ENCODE data around the gene LRP10.

The LRP10 gene

DNA sequence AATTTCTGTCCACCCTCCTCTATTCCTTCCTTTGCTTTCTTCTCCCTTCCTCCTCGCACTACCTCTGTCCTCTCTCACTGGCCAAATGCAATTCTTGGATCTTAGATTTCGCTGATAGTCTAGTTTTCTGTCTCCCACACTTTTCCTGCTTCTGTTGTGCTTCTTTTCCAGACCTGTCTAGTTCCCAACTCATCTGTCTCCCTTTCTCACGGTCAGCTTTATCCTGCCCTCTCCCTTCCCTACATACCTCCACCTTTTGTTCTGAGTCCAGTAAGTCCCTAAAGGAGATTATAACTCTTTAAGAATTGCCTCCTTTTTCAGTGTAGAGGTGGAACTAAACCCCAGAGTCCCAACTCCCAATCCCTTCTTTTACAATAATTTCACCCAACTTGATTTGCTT is 36.0 kb upstream of the LRP10 start:
- Histone ChIP-seq H3K27ac (ENCODE audit: low read depth, low read length) (peak overlapping the region; percentile 22), H2AFZ (ENCODE audit: insufficient read depth, low read length, poor library complexity) (no peak overlapping the region), H3K79me2 (ENCODE audit: control insufficient read depth, insufficient read depth, low read length, poor library complexity) (peaks cover 32% of the 10 kb centered on the region), H2BK120ac (ENCODE audit: insufficient read depth, low read length, poor library complexity) (no peak overlapping the region), H3K4me1 (ENCODE audit: control insufficient read depth in 1 of 2, insufficient read depth in 2 of 2, low read length in 2 of 2) (peaks cover 17 to 18% of the 10 kb centered on the region in 2 experiments), H3K14ac (ENCODE audit: low read length) (no peak overlapping the region), H3K36me3 (ENCODE audit: control insufficient read depth in 1 of 2, insufficient read depth in 2 of 2, low read length in 2 of 2) (peaks cover 22 to 23% of the 10 kb centered on the region in 2 experiments), H3K4me2 (ENCODE audit: low read length) (no peak overlapping the region), H3K9ac (ENCODE audit: low read length) (no peak overlapping the region), H3K4me3 (ENCODE audit: low read depth, low read length) (no peak overlapping the region), H4K8ac (ENCODE audit: low read depth, low read length) (no peak overlapping the region), H4K12ac (ENCODE audit: low read depth, low read length) (no peak overlapping the region), H3K9me3 (ENCODE audit: insufficient read depth, low read depth, low read length) (peaks cover 2% of the 10 kb centered on the region), H3K23ac (ENCODE audit: low read length) (peak overlapping the region; percentile 66), H4K91ac (ENCODE audit: low read depth, low read length) (peak overlapping the region; percentile 41), H3K27me3 (ENCODE audit: insufficient read depth, low read length) (no peaks in the 10 kb centered on the region), H2BK5ac (ENCODE audit: low read depth, low read length, poor library complexity) (peak overlapping the region; percentile 11), H3K18ac (ENCODE audit: low read length) (no peak overlapping the region), H2AK5ac (ENCODE audit: low read length) (no peak overlapping the region), H2BK12ac (ENCODE audit: low read length) (no peak overlapping the region), H3K79me1 (ENCODE audit: low read length) (peaks cover 35% of the 10 kb centered on the region), H3K4ac (ENCODE audit: low read depth, low read length) (no peak overlapping the region)
- no CpG with 5 or more reads among the region's 3 CpGs for WGBS (ENCODE audit: extremely low coverage, insufficient coverage, insufficient read length)
- no peak for DNase-seq

DNA sequence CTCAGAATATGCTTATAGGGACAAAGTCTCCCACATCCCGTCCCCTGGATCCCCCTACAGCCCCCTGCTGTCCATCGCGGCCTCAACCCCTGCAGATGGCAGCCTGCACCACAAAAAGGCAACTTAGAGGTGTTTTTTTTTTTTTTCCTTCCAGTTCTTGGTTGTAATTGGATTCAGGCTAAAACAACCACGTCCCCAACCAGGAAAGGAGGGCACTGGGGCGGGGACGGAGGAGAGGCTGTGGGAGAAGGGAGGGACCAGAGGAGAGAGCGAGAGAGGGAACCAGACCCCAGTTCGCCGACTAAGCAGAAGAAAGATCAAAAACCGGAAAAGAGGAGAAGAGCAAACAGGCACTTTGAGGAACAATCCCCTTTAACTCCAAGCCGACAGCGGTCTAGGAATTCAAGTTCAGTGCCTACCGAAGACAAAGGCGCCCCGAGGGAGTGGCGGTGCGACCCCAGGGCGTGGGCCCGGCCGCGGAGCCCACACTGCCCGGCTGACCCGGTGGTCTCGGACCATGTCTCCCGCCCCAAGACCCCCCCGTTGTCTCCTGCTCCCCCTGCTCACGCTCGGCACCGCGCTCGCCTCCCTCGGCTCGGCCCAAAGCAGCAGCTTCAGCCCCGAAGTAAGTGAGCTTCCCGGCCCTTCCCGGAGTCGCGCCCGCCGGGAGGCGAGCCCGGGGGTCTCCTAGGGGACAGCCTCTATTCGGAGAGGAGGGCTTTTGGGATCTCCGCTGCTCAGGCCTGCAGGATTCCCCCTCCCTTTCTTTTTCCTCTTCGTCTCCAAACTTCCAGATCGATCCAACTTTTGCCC is 35.0 kb upstream of the LRP10 start, which contains the start of gene MMP14:
Gene MMP14 (plus strand): TSS at position 285 of the 813 bp plus-strand sequence. CDS start 233 bp downstream, at position 518.
- Histone ChIP-seq H3K79me1 (ENCODE audit: low read length) (peaks cover 40% of the 10 kb centered on the region), H2BK12ac (ENCODE audit: low read length) (peak within 1 kb of the TSS; percentile 55)

GRCh38 chr14:22837114-22837749 is 34.3 kb upstream of the LRP10 start:
- Histone ChIP-seq H3K23ac (ENCODE audit: low read length) (no peak overlapping the region), H4K91ac (ENCODE audit: low read depth, low read length) (peak overlapping the region; percentile 93), H2BK12ac (ENCODE audit: low read length) (peak overlapping the region; percentile 55), H3K27me3 (ENCODE audit: insufficient read depth, low read length) (no peaks in the 10 kb centered on the region), H4K12ac (ENCODE audit: low read depth, low read length) (peak overlapping the region; percentile 95), H3K14ac (ENCODE audit: low read length) (peak overlapping the region; percentile 99), H2BK120ac (ENCODE audit: insufficient read depth, low read length, poor library complexity) (peak overlapping the region; percentile 99), H3K79me1 (ENCODE audit: low read length) (peaks cover 40% of the 10 kb centered on the region), H3K9me3 (ENCODE audit: insufficient read depth, low read depth, low read length) (peaks cover 6% of the 10 kb centered on the region), H3K18ac (ENCODE audit: low read length) (peak overlapping the region; percentile 98), H4K8ac (ENCODE audit: low read depth, low read length) (peak overlapping the region; percentile 78), H3K36me3 (ENCODE audit: control insufficient read depth in 1 of 2, insufficient read depth in 2 of 2, low read length in 2 of 2) (peaks cover 37 to 38% of the 10 kb centered on the region in 2 experiments), H2BK5ac (ENCODE audit: low read depth, low read length, poor library complexity) (peak overlapping the region; percentile 96), H3K79me2 (ENCODE audit: control insufficient read depth, insufficient read depth, low read length, poor library complexity) (peaks cover 32% of the 10 kb centered on the region), H3K27ac (ENCODE audit: low read depth, low read length) (peak overlapping the region; percentile 84), H3K4ac (ENCODE audit: low read depth, low read length) (peak overlapping the region; percentile 98), H3K4me2 (ENCODE audit: low read length) (peak overlapping the region; percentile 79), H3K4me3 (ENCODE audit: low read depth, low read length) (peak overlapping the region; percentile 98), H3K9ac (ENCODE audit: low read length) (peak overlapping the region; percentile 99), H2AFZ (ENCODE audit: insufficient read depth, low read length, poor library complexity) (peak overlapping the region; percentile 66), H3K4me1 (ENCODE audit: control insufficient read depth in 1 of 2, insufficient read depth in 2 of 2, low read length in 2 of 2) (peaks cover 14 to 23% of the 10 kb centered on the region in 2 experiments), H2AK5ac (ENCODE audit: low read length) (peak overlapping the region; percentile 94)
- DNase-seq: peak in 1 of 2 donors; percentile 67
- no CpG with 5 or more reads among the region's 57 CpGs for WGBS (ENCODE audit: extremely low coverage, insufficient coverage, insufficient read length)

More for the DNA sequence above, 35.0 kb upstream of the LRP10 start, which contains the start of gene MMP14:
- peak within 1 kb of the TSS; percentile 98 for H3K4me3 ChIP-seq (ENCODE audit: low read depth, low read length)
- peak; percentile 49 to 67 for DNase-seq
- peak within 1 kb of the TSS; percentile 94 for H2AK5ac ChIP-seq (ENCODE audit: low read length)
- H3K9ac ChIP-seq (ENCODE audit: low read length): peak within 1 kb of the TSS; percentile 99
- H2BK5ac ChIP-seq (ENCODE audit: low read depth, low read length, poor library complexity): peak within 1 kb of the TSS; percentile 96
- H3K36me3 ChIP-seq (ENCODE audit: control insufficient read depth in 1 of 2, insufficient read depth in 2 of 2, low read length in 2 of 2): peaks cover 29 to 31% of the 10 kb centered on the region in 2 experiments
- H4K8ac ChIP-seq (ENCODE audit: low read depth, low read length): peak within 1 kb of the TSS; percentile 78
- H3K9me3 ChIP-seq (ENCODE audit: insufficient read depth, low read depth, low read length): peaks cover 4% of the 10 kb centered on the region
- H3K18ac ChIP-seq (ENCODE audit: low read length): peak within 1 kb of the TSS; percentile 98
- H3K79me2 ChIP-seq (ENCODE audit: control insufficient read depth, insufficient read depth, low read length, poor library complexity): peaks cover 32% of the 10 kb centered on the region
- H3K4ac ChIP-seq (ENCODE audit: low read depth, low read length): peak within 1 kb of the TSS; percentile 98
- no peaks in the 10 kb centered on the region for H3K27me3 ChIP-seq (ENCODE audit: insufficient read depth, low read length)
- H4K12ac ChIP-seq (ENCODE audit: low read depth, low read length): peak within 1 kb of the TSS; percentile 95
- peak within 1 kb of the TSS; percentile 99 for H2BK120ac ChIP-seq (ENCODE audit: insufficient read depth, low read length, poor library complexity)
- peak within 1 kb of the TSS; percentile 66 for H3K23ac ChIP-seq (ENCODE audit: low read length)
- H4K91ac ChIP-seq (ENCODE audit: low read depth, low read length): peak within 1 kb of the TSS; percentile 93
- peaks cover 14 to 23% of the 10 kb centered on the region in 2 experiments for H3K4me1 ChIP-seq (ENCODE audit: control insufficient read depth in 1 of 2, insufficient read depth in 2 of 2, low read length in 2 of 2)
- H3K4me2 ChIP-seq (ENCODE audit: low read length): peak within 1 kb of the TSS; percentile 79
- peak within 1 kb of the TSS; percentile 66 for H2AFZ ChIP-seq (ENCODE audit: insufficient read depth, low read length, poor library complexity)
- H3K27ac ChIP-seq (ENCODE audit: low read depth, low read length): peak within 1 kb of the TSS; percentile 84
- H3K14ac ChIP-seq (ENCODE audit: low read length): peak within 1 kb of the TSS; percentile 99
- WGBS (ENCODE audit: extremely low coverage, insufficient coverage, insufficient read length): no CpG with 5 or more reads among the region's 46 CpGs

DNA sequence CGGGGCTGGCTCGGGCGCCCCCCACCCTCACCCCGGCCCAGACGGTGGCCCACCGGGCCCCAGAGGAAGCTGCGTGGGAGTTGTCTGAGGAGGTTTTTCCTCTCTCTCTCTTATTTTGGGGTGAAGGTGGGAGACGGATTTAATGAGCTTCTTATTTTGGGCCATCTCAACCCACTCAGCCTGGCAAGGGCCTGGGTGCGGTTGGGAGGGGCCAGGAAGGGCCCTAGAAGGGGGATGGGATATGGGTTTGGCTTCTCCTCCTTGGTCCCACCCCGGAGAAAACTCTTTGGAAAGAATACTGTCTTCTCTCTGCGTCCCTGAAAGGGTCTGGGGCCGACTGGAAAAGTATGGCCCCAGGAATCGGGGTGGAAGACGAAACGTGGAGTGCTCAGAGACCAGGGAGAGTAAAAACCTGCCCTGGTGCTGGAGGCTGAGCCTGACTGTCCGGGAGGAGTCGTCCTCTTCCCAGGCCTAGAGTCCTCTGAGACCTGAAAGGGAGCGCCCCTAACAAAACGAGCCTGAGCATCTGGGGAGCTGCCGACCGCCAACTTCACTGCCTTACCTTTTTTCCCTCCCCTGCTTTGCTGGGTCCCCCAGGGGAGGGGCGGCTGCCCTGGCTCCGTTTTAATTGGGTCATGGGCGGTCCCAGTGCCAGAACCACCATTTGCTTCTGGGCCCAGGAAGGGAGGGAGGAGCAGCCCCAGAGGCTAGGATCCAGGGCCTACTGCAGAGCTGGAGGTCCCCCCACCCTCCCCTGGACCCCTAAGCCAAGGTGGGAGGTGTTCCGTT is 33.6 kb upstream of the LRP10 start:
- Histone ChIP-seq H2BK120ac (ENCODE audit: insufficient read depth, low read length, poor library complexity) (peak overlapping the region; percentile 99), H4K91ac (ENCODE audit: low read depth, low read length) (peak overlapping the region; percentile 93), H2AK5ac (ENCODE audit: low read length) (peak overlapping the region; percentile 94), H3K23ac (ENCODE audit: low read length) (no peak overlapping the region), H4K12ac (ENCODE audit: low read depth, low read length) (peak overlapping the region; percentile 95), H3K4ac (ENCODE audit: low read depth, low read length) (peak overlapping the region; percentile 98), H4K8ac (ENCODE audit: low read depth, low read length) (peak overlapping the region; percentile 78), H3K4me2 (ENCODE audit: low read length) (peak overlapping the region; percentile 79), H3K4me3 (ENCODE audit: low read depth, low read length) (peak overlapping the region; percentile 98), H3K9me3 (ENCODE audit: insufficient read depth, low read depth, low read length) (peaks cover 6% of the 10 kb centered on the region), H3K36me3 (ENCODE audit: control insufficient read depth in 1 of 2, insufficient read depth in 2 of 2, low read length in 2 of 2) (peaks cover 44 to 46% of the 10 kb centered on the region in 2 experiments), H3K79me1 (ENCODE audit: low read length) (peaks cover 40% of the 10 kb centered on the region), H3K27me3 (ENCODE audit: insufficient read depth, low read length) (no peaks in the 10 kb centered on the region), H3K27ac (ENCODE audit: low read depth, low read length) (peak overlapping the region; percentile 84), H3K79me2 (ENCODE audit: control insufficient read depth, insufficient read depth, low read length, poor library complexity) (peaks cover 32% of the 10 kb centered on the region), H3K9ac (ENCODE audit: low read length) (peak overlapping the region; percentile 99), H2BK5ac (ENCODE audit: low read depth, low read length, poor library complexity) (peak overlapping the region; percentile 96), H3K14ac (ENCODE audit: low read length) (peak overlapping the region; percentile 99), H2BK12ac (ENCODE audit: low read length) (peak overlapping the region; percentile 29), H3K18ac (ENCODE audit: low read length) (peak overlapping the region; percentile 98), H3K4me1 (ENCODE audit: control insufficient read depth in 1 of 2, insufficient read depth in 2 of 2, low read length in 2 of 2) (peaks cover 14 to 23% of the 10 kb centered on the region in 2 experiments), H2AFZ (ENCODE audit: insufficient read depth, low read length, poor library complexity) (peak overlapping the region; percentile 66)
- peak; percentile 11 to 46 for DNase-seq
- WGBS (ENCODE audit: extremely low coverage, insufficient coverage, insufficient read length): no CpG with 5 or more reads among the region's 25 CpGs
